Amniotic stem cell (primary cell): ENCODE data around the gene JMJD7.
"Not testable (repeated sequence)": the region's sequence is repeated elsewhere in the genome, so short reads cannot be mapped to it uniquely, and the experiment has no call there.

Experiments
- DNase-seq: peaks from one replicate; lab custom pipeline; 2025; lab: John Stamatoyannopoulos, UW

The JMJD7 gene

DNA sequence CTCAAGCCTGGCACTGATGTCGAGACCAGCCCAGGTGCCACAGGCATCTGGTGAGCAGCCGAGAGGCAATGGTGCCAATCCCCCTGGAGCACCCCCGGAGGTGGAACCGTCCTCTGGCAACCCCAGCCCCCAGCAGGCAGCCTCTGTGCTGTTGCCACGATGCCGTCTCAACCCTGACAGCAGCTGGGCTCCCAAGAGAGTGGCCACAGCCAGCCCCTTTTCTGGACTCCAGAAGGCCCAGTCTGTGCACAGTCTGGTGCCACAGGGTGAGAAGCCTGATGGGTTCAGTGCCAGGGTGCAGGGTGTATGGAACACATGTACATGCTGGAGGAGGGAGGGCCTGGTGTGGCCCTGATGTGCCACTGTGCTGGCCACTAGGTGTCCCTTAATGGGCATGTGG lies 4.9 kb upstream of the JMJD7 start:
- DNase-seq: no peak

DNA sequence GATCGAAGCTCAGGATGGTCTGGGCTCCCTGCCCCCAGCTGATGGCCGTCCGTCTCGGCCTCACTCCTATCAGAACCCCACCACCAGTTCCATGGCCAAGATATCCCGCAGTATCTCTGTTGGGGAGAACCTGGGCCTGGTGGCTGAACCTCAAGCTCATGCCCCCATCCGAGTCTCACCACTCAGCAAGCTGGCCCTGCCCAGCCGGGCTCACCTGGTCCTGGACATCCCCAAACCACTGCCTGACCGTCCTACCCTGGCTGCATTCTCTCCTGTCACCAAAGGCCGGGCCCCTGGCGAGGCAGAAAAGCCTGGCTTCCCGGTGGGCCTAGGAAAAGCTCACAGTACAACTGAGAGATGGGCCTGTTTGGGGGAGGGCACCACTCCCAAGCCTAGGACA lies 4.4 kb upstream of the JMJD7 start:
- DNase-seq: no peak

DNA sequence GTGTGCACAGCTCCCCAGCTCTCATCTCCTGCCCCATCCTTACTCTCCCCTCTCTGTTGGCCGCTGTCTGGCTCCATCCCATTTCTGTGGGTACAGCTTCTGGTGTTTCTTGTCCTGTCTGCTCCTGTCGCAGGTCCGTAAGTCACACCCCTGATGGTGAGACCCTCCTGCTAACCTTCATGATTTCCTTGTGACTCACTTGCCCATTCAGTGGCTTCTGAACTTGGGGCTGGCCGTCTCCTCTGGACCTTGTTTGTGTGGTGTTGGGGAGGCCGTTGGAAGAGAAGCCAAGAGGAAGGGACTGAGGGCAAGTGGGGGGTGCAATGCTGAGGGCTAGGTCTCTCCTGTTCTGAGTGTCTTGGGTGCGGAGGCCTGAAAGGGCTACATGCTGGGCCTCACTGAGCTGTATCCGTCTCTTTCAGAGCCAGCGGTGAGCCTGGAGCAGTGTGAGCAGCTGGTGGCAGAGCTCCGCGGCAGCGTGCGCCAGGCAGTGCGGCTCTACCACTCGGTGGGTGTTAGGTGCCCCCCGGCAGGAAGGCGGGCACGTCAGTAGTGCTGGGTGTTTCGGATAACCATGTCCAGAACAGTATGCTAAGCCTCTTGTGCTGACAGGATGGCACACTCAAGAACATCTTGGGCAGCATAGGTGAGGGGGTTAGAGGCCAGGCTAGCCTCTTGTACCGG lies 3.7 kb upstream of the JMJD7 start:
- no peak for DNase-seq

DNA sequence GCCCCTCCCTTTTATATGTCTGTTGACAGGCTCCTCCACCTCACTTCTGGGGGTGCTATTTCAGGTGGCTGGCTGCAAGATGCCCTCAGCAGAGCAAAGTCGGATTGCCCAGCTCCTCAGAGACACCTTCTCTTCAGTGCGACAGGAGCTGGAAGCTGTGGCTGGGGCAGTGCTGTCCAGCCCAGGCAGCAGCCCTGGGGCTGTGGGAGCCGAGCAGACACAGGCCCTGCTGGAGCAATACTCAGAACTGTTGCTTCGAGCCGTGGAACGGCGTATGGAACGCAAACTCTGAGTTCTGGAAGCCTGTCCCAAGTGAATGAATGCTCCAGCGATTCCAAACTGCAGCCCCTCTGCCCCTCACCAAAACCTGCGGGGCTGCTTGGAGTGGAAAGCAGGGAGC lies 2.7 kb upstream of the JMJD7 start:
- no peak for DNase-seq

DNA sequence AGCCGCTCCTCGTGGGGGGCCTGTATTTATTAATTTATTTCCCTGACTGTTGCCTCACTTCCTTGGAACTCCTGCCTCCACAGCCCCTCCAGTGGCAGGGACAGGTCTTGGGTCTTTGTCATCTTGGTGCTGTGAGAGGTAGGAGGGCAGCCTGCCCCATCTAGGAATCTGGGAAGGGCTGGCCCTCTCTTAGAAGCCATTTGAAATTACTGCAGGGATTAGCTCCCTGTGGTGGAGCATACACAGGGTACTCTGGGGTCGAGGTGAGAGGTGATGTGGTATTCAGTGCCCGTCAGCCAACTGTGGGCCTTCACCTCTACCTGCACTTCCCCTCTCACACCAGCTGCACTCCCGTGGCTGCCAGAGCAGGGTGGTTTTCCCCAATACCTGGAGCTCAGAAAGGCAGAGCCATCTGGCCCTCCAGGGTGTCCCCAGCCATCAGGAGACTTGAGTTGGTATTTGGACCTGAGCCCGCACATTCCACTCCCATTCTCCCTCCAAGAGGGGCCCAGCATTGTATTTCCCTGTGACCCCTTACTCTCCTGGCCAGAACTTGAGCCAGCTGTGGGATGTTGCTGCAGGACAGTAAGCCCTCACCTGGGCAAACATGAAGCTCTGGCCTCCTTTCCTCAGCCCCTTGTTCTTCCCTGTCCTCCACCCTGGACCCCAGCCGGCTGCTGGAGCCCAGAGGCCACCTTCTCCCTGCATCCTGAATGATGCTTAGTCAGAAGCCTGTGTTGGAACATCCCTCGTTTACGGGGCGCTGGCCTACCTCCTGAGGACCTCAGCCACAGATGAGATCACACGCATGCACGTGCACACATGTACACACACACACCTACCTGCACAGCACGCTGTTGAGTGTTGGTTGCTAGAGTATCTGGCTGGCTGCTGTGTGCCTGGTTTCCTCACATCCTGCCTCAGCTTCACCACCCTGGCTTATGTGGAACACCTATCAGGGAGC lies 2.0 kb upstream of the JMJD7 start:
- DNase-seq: no peak

DNA sequence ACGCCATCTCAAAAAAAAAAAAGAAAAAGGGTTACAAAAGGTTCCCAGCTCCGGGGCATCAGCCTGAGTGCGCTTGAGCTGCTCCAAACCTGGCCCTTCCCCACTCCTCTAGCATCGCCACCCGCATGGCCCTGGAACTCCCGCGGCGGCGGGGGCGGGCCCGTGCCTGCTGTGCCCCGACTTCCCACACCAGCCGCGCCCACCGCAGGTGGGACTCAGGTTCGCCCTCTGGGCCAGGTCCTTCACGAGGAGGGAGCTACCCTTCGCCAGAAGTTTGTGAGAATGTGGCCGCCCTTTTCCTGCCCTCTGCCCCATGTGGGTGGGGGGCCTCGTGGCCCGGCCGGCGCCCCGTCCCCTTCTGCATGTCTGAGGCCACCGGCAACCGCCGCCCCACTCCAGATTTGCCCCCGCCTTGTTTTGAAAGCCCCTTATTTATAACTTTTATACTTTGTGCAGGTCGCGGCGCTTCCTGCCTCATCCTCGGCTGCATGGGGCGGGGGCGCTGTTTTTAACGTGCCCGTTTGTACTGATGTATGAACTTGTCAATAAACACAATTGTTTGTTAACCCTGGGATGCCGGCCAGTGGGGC lies 507 bp upstream of the JMJD7 start:
- DNase-seq: no peak

DNA sequence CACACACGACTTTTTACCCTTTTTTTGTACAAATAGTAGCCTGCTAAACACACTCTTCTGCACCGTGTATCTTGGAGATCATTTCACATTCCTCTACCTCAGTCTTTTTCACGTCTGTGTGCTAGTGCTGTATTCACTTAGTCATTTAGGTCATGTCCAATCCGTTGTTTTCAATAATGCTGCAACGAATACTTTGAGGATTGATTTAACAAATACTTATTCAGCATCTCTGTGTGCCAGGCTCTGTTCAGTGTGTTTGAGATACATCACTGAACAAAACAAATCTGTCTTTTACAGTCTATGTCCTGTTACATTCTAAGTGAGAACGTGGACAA lies 882 bp downstream of the JMJD7 start:
- no peak for DNase-seq

DNA sequence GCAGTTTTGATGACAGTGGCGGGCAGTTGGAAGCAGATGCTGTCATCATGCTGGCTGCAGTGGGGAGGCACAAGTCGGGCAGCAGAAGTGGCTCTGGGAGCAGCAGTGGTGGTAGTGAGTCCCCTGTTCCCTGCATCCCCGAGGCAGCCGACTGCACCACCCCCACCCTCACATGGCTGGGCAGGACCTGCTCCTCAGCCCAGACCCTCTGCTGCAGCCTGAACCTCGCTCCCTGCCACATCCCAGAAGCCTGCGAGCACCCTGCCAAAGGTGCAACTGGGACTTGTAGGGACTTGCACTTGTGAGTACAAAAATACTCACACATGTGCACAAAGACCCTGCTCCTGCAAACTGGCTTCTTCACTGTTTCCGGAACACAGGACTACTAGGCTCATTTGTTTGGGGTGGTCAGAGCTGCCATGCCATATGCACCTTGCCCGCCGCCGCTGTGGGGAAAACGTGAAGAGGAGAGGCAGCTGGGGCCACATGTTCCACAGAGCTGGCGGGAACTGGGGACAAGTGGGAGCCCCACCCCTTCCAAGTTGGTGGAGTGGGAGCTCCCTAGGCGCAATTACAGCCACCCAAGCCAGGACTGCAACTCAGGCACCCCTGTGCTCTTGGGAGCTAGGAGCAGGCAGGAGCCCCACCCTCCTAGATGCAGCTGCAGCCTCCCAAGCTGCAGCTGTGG lies 2.2 kb downstream of the JMJD7 start:
- DNase-seq: no peak

DNA sequence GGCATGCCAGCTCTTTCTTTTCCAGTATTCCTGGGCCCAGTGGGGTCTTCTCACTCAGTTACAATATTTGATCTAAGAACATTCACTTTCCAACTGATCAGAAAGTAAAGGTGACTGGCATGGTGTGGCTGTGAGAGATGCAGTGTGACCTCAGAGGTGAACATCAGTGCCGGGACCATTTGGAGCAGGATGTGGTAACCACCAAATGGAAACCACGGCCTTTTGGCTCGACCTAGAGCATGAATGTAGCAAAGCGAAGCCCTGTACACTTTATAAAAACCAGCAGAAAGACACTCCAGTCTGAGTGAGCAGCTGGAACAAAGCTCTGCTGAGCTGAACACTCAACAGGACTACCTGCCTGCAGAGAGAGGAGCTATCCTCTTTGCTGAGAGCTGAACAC lies 3.4 kb downstream of the JMJD7 start:
- DNase-seq: not testable (repeated sequence)

DNA sequence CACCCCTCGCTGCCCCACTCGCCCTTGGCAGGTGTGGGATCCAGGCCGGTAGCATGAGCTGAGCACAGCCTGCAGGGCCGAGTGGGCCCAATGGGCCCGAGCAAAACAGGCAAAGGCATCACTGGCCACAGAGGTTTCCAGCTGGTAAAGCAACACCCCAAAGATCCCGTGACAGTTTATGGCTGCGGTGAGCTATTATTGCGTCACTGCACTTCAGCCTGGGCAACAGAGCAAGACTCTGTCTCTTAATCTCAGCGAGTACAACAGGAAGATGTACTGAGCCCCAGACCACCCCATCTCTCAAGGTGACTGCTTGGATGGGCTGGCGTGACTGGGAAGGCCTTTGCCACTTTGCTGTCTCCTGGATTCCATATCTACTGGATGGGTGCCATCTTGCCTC lies 4.3 kb downstream of the JMJD7 start:
- no peak for DNase-seq

DNA sequence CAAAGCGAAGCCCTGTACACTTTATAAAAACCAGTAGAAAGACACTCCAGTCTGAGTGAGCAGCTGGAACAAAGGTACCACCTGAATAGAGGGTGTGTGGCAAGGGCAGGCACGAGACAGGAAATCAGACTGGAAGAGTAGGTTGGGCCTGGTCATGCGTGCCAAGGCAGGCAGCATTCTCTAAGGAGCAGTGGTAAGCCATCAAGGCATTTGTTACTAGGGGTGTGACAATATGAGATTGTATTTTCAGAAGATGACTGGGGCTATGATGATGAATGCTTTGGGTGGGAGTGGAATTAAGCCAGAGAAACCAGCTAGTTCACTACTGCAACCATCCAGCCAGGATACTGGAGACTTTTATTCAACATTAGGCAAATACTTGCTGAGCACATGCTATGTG lies 5.0 kb downstream of the JMJD7 start:
- no peak for DNase-seq

DNA sequence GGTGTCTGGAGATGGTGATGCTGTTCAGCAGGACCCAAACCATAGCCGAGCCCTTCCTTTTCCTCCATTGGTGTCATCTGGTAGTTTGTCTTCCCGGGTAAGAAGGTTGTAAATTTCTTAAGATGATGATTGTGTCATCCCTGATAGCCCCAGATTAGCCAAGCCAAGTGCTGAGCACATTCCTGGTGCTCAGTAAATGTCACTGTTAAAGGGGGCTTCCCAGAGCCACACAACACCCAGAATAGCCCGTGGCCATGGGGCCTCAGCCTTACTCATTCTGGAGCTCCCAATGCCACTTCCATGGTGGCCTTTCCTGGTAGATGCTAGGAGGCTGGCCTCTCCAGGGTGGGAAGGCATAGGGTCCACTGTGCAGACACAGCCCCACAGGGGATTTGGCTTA lies 6.2 kb downstream of the JMJD7 start:
- no peak for DNase-seq

DNA sequence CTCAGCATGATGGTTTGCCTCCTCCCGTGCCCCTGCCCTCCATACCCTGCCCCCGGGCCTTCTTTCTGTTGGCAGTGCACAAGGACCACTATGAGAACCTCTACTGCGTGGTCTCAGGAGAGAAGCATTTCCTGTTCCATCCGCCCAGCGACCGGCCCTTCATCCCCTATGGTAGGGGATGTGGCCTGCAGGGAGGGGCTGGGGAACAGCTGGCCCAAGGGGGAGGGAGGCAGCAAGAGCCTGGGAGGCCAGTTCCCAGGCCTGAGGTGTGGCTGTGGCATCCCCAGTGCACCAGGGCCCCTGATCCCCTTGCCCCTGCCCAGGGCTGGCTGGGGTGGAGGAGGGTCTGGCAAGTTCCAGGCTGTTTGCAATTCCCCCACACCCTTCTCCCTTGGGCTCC lies 8.2 kb downstream of the JMJD7 start:
- no peak for DNase-seq

DNA sequence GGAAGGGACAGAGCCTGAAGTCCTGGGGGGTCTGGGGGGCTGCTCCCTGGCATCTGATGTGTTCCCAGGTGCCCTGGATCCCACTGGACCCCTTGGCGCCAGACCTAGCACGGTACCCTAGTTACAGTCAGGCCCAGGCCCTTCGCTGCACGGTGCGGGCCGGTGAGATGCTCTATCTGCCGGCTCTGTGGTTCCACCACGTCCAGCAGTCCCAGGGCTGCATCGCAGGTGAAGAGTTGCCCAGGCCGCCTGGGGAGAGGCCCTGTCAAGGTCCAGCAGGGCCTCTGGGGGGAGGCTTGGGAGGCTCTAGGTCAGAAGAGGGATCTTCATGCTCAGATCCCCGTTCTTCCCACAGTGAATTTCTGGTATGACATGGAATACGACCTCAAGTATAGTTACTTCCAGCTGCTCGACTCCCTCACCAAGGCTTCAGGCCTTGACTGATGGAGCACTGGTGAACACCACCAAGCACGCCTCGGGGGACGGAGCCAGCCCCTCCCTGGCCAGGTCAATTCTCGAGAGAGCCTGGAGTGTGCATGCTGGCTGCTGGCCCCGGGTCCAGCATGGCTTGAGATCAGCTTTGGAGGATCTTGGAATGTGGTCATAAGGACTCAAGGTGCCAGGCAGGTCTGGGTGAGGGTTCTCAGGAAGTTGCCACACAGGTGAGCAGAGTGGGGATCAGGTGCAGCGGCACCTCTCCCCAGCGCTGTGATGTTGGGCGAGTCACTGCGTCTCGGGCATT lies 9.0 kb downstream of the JMJD7 start:
- no peak for DNase-seq

DNA sequence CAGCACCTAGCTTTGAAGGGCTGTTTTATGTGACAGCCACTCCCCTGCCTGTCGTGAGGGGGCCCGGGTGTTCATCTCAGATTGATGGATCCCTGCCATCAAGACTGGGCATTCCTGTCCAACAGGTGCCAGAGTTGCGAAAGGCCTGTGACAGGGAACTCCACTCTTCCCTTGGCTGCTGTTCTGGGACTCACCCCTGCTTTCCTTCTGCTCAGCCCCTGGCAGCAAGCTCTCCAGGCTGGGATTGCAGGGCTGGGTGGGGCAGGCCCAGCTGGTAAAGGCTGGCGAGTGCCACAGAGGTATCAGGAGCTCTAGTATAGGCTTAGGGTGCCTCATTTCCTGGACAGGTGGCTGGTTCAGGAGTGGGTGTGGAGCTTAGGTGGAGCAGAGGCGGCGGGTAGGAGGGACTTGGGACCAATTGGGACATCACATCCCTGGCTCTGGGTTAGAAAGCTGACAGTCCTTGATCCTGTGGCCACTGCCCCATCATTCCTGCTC lies 10.6 kb downstream of the JMJD7 start, which contains the start of gene PLA2G4B:
Gene PLA2G4B (plus strand): TSS at position 448 of the 498 bp plus-strand sequence. CDS start 67 bp downstream, outside the sequence.
- no peak for DNase-seq

DNA sequence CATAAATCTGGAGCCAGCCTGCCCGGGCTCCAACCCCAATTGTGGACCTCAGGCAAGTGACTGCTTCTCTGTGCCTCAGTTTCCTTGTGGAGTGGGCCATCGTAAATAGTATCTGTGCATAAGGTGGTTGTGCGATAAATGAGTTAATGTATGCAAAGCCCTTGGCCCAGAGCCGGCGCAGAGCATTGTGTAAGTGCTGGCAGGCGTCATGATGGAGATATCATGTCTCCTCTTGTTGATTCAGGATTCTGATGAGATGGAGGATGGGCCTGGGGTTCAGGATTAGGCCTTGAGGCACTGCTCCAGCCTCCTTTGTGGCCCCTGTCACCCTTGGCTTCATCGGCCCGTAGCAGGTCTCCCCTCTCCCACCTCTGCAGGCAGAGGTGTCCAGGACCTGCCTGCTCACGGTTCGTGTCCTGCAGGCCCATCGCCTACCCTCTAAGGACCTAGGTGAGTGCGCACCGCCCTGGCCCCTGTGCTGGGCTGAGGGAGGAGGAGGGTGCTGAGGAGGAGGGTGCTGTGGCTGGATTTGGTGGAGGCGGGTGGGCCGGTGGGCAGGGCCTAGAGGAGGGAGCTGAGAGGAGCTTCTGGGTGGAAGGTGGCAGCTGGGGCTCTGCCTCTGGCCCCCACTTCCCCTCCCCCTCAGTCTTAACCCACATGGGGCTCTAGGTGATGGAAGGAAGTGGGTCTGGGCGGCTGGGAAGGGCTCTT lies 12.0 kb downstream of the JMJD7 start:
- DNase-seq: no peak

DNA sequence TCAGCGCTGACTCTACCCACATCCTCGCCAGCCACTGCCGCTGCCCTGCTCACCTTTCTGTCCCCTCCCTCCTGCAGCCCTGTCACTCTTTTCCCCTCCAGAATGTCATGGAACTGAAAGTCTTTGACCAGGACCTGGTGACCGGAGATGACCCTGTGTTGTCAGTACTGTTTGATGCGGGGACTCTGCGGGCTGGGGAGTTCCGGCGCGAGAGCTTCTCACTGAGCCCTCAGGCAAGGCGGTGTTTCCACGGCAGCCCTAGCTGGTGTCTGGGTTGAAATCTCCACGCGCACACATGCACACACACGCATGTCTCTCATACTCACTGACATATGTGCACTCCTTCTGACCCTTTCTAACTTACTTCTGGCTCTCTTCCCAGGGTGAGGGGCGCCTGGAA lies 12.8 kb downstream of the JMJD7 start:
- no peak for DNase-seq

DNA sequence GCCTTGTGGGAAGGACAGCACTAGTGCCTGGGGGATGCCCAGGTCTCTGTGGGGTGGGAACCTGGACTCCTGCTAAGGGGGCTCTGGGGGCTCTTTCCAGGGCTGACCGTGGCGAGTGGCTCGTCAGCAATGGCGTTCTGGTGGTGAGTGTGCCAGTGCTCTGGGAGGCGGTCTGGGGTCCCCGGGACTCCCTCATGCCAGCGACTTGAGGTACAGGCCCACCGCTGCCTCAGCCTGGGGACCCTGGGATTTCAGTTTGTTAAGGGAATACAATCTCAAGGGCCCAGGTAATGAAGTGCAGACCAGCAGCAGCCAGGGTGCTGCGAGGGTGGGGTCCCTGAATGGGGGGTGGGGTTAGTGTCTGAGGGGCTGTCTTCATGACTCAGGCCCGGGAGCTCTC lies 13.2 kb downstream of the JMJD7 start:
- no peak for DNase-seq

DNA sequence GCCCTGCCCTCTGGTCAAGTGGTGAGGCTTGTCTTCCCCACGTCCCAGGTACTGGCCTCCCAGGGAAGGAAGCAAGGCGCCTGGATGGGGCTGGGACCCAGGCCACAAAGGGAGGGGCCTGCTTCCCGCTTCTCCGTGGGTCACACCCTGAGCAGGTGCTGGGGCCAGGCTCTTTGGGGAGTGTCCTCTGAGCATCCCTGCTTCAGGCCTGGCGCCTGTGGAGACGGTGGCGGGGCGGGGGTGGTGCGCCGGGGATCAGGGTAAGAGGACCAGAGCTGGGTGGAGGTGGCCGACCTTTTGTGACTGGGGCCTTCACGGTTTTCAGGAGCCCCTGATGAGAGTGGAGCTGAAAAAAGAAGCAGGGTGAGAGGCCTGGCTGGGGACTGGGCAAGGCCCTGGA lies 14.3 kb downstream of the JMJD7 start:
- DNase-seq: no peak

DNA sequence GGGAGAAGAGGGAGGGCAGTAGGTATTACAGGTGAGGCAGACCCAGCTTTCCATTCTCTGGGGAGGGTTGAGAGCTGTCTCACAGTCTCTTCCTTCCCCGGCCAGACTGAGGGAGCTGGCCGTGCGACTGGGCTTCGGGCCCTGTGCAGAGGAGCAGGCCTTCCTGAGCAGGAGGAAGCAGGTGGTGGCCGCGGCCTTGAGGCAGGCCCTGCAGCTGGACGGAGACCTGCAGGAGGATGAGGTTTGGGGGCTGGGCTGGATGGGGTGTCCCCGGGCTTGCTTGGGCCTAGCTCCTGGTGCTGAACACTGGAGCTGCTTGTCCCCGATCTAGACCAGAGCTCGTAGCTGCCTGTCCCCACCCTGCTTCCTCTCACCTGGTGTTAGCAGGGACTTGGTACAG lies 15.7 kb downstream of the JMJD7 start:
- no peak for DNase-seq

DNA sequence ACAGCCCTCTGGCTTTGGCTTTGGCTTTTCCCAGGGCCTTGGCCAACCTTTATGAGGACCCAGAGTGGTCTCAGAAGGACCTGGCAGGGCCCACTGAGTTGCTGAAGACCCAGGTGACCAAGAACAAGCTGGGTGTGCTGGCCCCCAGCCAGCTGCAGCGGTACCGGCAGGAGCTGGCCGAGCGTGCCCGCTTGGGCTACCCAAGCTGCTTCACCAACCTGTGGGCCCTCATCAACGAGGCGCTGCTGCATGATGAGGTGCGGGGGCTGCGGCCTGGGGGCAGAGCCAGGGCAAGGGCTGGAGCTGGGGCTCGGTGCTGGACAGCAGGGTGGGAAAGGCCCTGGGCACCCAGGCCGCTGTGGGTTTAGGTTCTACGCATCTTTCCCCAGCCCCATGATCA lies 16.9 kb downstream of the JMJD7 start:
- DNase-seq: no peak
